GM20431 (cell line): ENCODE measurements around the gene NOVA2.

Experiments
- in situ Hi-C: fragments of 300-500 bp; cut with MseI, MboI; formaldehyde crosslinking; loops from one replicate; pipeline ENCODE4 v1.15.0; 2020; ENCODE audit warnings: low sequenced_read_pairs; ENCODE audit not compliant: unreplicated experiment

NOVA2 gene

GRCh38 chr19:45973553-45974338, at the start of gene NOVA2:
NOVA2 (minus strand) TSS chr19:45973865; CDS start chr19:45973351, 514 bp downstream.
- in situ Hi-C loops = no loop called here

- in situ Hi-C loops = no loop called here
These were observed 49.7 kb upstream of the NOVA2 start for GRCh38 chr19:46023311-46023779.

GRCh38 chr19:46022431-46023310, 49.0 kb upstream of the NOVA2 start, which contains the start of gene PGLYRP1:
PGLYRP1 (minus strand) TSS chr19:46023053; CDS start chr19:46023021, 32 bp downstream.
- in situ Hi-C loops = no loop called here

- in situ Hi-C loops = no loop called here
These were observed 48.4 kb upstream of the NOVA2 start for GRCh38 chr19:46022061-46022430.

- in situ Hi-C loops = no loop called here
These were observed 47.9 kb upstream of the NOVA2 start for GRCh38 chr19:46021531-46022041.

GRCh38 chr19:46020819-46021125, 47.1 kb upstream of the NOVA2 start:
- in situ Hi-C loops = no loop called here

- in situ Hi-C loops = no loop called here
These were observed 45.6 kb upstream of the NOVA2 start for GRCh38 chr19:46019270-46019669.

- in situ Hi-C loops = no loop called here
These were observed 45.1 kb upstream of the NOVA2 start for GRCh38 chr19:46018729-46019251.

GRCh38 chr19:46017874-46018675, 44.4 kb upstream of the NOVA2 start:
- in situ Hi-C loops = no loop called here

- in situ Hi-C loops = no loop called here
These were observed 43.4 kb upstream of the NOVA2 start for GRCh38 chr19:46017095-46017429.

GRCh38 chr19:46016426-46017094, 42.9 kb upstream of the NOVA2 start:
- in situ Hi-C loops = no loop called here

GRCh38 chr19:46015687-46016425, 42.2 kb upstream of the NOVA2 start:
- in situ Hi-C loops = no loop called here

- in situ Hi-C loops = no loop called here
These were observed 41.4 kb upstream of the NOVA2 start for GRCh38 chr19:46014941-46015686.

- in situ Hi-C loops = no loop called here
These were observed 40.9 kb upstream of the NOVA2 start for GRCh38 chr19:46014534-46014933.

GRCh38 chr19:46009530-46010510, 36.2 kb upstream of the NOVA2 start:
- in situ Hi-C loops = no loop called here

- in situ Hi-C loops = no loop called here
These were observed 32.7 kb upstream of the NOVA2 start for GRCh38 chr19:46006411-46006810.

- in situ Hi-C loops = no loop called here
These were observed 29.1 kb upstream of the NOVA2 start for GRCh38 chr19:46002678-46003275.
